CD4-positive, alpha-beta T cell treated with Interleukin-15 for 1 hour (primary cell): ENCODE measurements around the gene MTHFR.
A peak's percentile ranks its signal among the peaks of the same experiment; 100 is the strongest.

Source experiments
- DNase-seq: peaks from one replicate; pipeline ENCODE4 v3.0.0-alpha.2; 2020

Gene MTHFR

GRCh38 chr1:11796036-11796828 is 9.5 kb downstream of the MTHFR start:
- no peak for DNase-seq

DNA sequence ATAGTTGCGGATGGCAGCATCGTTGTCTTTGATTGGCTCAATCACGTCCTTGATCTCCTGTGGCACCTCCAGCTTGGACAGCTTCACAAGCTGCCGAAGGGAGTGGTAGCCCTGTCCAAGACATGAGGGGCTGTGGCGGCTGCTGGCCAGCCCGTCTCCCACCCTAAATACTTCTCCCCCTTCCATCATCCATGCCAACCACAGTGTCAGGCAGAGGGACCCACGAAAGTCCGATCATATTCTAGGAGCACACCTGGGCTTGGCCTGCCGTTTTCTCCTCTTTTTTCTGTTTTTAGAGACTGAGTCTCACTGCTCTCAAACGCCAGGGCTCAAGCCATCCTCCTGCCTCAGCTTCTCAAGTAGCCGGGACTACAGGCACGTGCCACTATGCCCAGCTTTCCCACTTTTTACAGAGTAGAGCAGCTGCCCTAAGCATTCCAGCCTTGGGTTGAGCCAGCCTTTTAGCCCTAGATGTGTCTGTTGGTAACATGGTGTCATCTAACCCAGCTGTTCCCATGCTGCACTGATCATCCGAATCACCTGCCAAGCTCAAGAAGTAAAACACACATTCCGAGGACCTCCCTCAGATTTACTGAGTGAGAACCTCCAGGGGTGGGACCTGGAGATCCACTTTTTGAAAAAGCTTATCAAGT is 10.4 kb downstream of the MTHFR start:
- DNase-seq: no peak

- no peak for DNase-seq
Observed at GRCh38 chr1:11794446-11795237, 11.1 kb downstream of the MTHFR start.

- no peak for DNase-seq
Observed at GRCh38 chr1:11793819-11794218, 11.9 kb downstream of the MTHFR start.

- DNase-seq: no peak
Observed at GRCh38 chr1:11792106-11792505, 13.7 kb downstream of the MTHFR start.

- peak; percentile 78 for DNase-seq
Observed at GRCh38 chr1:11790880-11791715, 14.7 kb downstream of the MTHFR start.

DNA sequence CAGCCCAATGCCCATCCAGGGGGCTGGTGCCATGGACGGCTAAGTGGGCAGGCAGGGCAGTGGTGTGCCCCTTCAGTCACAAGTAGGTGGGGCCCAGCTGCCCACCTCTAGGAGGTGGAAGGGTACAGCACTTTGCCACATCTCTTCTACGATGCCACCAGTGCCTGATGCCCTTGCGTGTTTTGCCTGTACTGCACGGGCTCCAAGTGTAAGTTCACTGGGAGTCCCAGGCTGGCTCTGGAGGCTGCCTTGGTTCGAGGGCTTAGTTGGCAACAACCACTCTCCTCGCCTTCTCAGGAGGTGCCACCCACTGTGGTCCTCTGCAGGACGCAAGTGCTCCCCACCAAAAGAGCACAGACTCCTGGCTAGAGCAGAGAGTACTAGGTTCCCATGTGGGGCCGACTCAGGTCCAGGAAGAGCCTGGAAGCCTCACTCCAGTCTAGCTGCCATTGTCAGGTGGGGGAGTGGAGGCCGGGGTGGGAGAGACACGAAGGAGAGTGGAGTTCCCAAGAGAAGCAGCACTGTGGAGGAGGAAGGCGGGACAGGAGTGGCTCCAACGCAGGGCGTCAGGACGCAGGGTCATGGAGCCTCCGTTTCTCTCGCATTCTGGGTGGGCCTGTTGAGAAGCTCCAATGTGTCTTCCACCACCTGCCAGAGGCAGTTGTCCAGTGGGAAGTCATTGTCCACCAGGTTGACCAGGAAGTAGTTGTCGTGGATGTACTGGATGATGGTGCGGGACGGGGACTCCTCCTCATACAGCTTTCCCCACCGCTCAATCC is 15.5 kb downstream of the MTHFR start:
- no peak for DNase-seq

DNA sequence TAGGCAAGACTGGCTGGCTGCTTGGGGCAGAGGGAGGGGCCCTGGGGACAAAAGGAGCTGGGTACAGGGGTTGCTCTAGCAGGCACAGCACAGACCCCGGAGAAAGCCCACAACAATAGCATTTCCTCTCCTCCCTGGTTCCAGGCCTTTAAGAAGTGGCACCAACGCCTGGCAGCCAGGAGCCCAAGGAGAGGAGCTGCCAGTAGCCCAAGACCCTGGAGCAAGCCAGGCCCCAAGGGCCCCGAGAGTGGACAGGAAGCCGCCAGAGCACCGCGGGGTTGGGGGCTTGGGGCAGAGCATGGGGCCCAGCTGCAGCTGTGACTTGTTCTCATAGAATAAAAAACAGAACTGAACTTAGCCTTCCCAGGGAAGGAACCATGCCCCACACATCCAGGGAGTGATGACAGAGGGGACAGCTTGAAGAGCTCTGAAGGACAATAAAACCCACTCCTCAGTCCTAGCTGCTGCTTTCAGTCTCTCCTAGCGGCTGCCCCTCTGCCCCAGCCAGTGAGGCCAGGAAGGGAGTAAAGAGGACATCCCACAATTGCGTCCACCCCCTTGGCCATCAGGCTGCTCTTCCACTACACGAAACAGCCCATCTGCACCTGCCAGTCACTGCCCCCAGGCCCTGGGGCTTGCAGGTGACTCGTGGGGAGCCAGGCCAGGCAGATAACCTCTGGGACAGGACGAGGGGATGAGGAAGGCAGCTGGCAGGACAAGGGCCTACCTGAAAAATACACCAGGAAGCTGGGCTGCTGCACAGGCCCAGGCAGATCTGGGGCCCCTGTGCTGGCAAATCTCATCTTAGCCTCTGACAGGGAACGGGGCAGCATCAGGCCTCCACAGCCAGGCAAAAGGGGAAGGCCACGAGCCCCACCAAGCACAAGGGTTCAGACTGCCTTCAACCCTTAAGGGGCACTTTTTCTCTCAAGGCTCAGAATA is 16.4 kb downstream of the MTHFR start:
- no peak for DNase-seq

- DNase-seq: no peak
Observed at GRCh38 chr1:11788549-11789053, 17.2 kb downstream of the MTHFR start.

GRCh38 chr1:11787804-11788436 is 17.8 kb downstream of the MTHFR start:
- no peak for DNase-seq

- DNase-seq: no peak
Observed at GRCh38 chr1:11787251-11787803, 18.4 kb downstream of the MTHFR start.

GRCh38 chr1:11786168-11786567 is 19.6 kb downstream of the MTHFR start:
- no peak for DNase-seq

- DNase-seq: peak; percentile 49
Observed at GRCh38 chr1:11784993-11785769, 20.6 kb downstream of the MTHFR start.

DNA sequence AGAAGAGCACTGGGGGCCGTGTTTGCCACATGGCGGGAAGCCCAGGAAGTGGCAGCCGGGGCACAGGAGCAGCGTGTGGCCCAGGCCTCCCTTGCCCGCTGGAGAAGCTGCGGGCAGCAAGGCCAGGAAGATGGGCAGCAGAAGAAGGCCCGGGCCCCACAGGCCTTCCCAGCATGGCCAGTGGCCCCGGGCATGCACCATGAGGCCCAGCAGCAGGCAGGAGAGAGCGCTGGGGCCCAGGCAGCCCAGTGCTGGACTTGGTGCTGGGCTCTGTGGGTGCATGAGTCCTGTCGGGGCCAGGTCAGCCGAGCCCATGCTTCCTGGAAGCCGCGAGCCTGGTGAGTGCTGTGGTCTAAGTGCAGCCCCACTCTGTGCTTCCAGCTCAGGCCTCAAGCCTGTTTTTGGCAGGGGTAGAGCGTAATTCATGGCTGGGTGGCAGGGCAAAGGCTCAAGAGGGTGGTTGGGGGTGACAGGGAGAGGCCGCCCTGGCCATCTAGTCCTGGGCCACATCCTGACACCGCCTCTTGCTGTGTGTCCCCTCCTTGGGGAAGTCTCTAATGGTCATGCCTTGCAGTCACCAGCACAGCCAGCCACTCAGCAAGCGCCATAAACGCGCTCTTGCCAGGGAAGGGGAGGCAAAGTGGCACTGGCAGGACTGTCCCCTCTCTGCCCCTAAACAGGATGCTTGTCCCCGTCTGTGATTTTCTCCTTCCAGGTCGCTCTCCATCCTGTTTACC is 21.3 kb downstream of the MTHFR start:
- DNase-seq: no peak

- no peak for DNase-seq
Observed at GRCh38 chr1:11783556-11783955, 22.2 kb downstream of the MTHFR start.

DNA sequence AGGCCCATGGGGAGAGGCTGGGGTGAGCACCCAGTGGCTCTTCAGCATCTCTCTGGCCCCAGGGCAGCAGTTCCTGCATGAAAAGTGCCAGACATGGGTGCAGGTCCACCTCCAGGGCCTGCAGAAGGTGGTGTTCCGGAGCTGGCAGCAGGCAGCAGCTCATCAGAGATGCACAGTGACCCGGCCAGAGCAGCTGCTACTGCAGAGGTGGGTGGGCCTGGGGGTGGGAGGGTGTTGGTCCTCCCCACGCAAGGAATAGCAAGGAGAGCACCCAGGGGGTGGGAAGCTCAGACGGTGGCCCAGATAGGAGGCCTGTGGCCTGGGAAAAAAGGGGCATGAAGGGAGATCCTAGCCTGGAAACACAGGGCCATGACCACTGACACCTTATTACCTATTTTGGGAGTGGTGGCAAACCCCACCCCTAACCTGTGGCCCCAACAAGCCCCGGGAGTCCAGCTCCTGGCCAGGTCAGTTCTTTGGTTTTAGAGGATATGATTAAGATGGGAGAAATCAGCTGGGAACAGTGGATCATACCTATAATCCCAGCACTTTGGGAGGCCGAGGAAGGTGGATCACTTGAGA is 23.5 kb downstream of the MTHFR start:
- no peak for DNase-seq

DNA sequence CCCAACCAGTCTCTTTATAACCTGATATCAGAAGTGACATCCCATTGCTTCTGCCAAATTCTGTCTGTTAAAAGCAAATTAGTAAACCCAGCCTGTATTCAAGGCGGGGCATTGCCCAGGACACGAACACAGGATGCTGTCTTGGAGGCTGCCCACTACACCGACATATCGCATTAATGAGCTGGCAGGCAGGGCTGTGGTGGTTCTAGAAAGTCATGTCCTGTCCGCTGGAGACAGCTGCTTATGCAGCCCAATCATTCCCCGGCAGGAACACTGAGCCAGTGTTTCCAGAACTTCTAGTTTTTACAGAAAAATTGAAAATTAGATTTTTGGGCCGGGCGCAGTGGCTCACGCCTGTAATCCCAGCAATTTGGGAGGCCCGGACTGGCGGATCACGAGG is 24.5 kb downstream of the MTHFR start:
- DNase-seq: no peak
